A549 (cell line): ENCODE data around the gene FOCAD. TPM values are rescaled to one million over a fixed set of nuclear protein-coding genes. Genes with fewer than 3 reads are reported as not detected.
A peak's percentile ranks its signal among the peaks of the same experiment; 100 is the strongest.

Experiments
- ATAC-seq, 2 experiments: fragments of 200-7000 bp in 1 of 2; fragments of >200 bp in 1 of 2; cut with Nextera tagmentation in 1 of 2; cut with Tn5 transposase in 1 of 2; 3 replicates each; pipeline versions ENCODE4 v1.8.0 to v1.9.1; 2018 to 2020; ENCODE audit warnings: mild to moderate bottlenecking in 1 of 2, moderate library complexity in 1 of 2
- CTCF ChIA-PET: fragments of 300-600 bp; sonication (Branson Sonifier 250); formaldehyde crosslinking; extraction: SDS; loops from one replicate; lab custom pipeline; 2021; ENCODE audit warnings: antibody characterized with exemption, inconsistent platforms; lab: Yijun Ruan, JAX
- POLR2A ChIA-PET: fragments of 350-600 bp; formaldehyde crosslinking; extraction: SDS; loops from one replicate; lab custom pipeline; 2021; ENCODE audit warnings: antibody characterized with exemption, inconsistent platforms; lab: Yijun Ruan, JAX
- DNase-seq, 2 experiments: peaks; one replicate each; pipeline versions ENCODE4 v3.0.0 to v3.0.0-alpha.2; 2011 to 2016; ENCODE audit warnings: low read depth in 1 of 2, low spot score in 1 of 2
- FAIRE-seq: peaks from 2 replicates; lab custom pipeline; 2011; peaks lifted over from hg19 to GRCh38; lab: Jason Lieb, UNC
- H3K27ac ChIP-seq, 2 experiments: fragments of >200 bp; sonication (Bioruptor Twin); formaldehyde crosslinking; 3 replicates each; pipeline ENCODE4 v1.5.1; 2016 to 2017
- H3K4me1 ChIP-seq: fragments of >200 bp; sonication (Bioruptor Twin); formaldehyde crosslinking; 3 replicates; pipeline ENCODE4 v1.6.1; 2016
- H3K4me2 ChIP-seq: fragments of >200 bp; sonication (Bioruptor Twin); formaldehyde crosslinking; 3 replicates; pipeline ENCODE4 v1.6.1; 2016
- H3K4me3 ChIP-seq: fragments of >200 bp; sonication (Bioruptor Twin); formaldehyde crosslinking; 3 replicates; pipeline ENCODE4 v1.5.1; 2016
- H3K9me3 ChIP-seq: fragments of >200 bp; sonication (Bioruptor Twin); formaldehyde crosslinking; 3 replicates; pipeline ENCODE4 v1.6.1; 2016
- BHLHE40 ChIP-seq: IDR thresholded peaks from 2 replicates; pipeline ENCODE4 v1.6.1; 2012; ENCODE audit warnings: low read depth, low read length, inconsistent platforms
- CBX2 ChIP-seq: fragments of 200-600 bp; sonication (generic); IDR thresholded peaks from 2 replicates; pipeline ENCODE4 v1.6.1; 2016; ENCODE audit warnings: low read depth, mild to moderate bottlenecking, borderline replicate concordance
- CBX8 ChIP-seq: fragments of 200-600 bp; sonication (generic); IDR thresholded peaks from 2 replicates; pipeline ENCODE4 v1.6.1; 2016
- CEBPB ChIP-seq, 2 experiments: fragments of >200 bp in 1 of 2; sonication (Bioruptor Twin) in 1 of 2; formaldehyde crosslinking in 1 of 2; IDR thresholded peaks; 2 replicates each; pipeline ENCODE4 v1.6.1; 2012 to 2016
- ESRRA ChIP-seq: fragments of 150-350 bp; IDR thresholded peaks from 2 replicates; pipeline ENCODE4 v1.6.1; 2014; ENCODE audit warnings: mild to moderate bottlenecking, low read length, borderline replicate concordance
- FOSL2 ChIP-seq, 2 experiments: fragments of 450-650 bp in 1 of 2; fragments of >200 bp in 1 of 2; sonication (Bioruptor Twin) in 1 of 2; formaldehyde crosslinking; IDR thresholded peaks; 2 replicates each; pipeline versions ENCODE4 v1.5.0 to v1.6.1; 2016 to 2020; ENCODE audit warnings: mild to moderate bottlenecking in 1 of 2, moderate library complexity in 1 of 2
- GATA3 ChIP-seq: IDR thresholded peaks from 2 replicates; pipeline ENCODE4 v1.6.1; 2012; ENCODE audit warnings: borderline replicate concordance
- HEYL ChIP-seq: fragments of 250-450 bp; sonication (Bioruptor Pico); IDR thresholded peaks from 2 replicates; pipeline ENCODE4 v1.8.0; 2021; ENCODE audit warnings: mild to moderate bottlenecking, moderate library complexity
- HOXB13 ChIP-seq: fragments of 250-450 bp; sonication (Bioruptor Pico); IDR thresholded peaks from 2 replicates; pipeline ENCODE4 v1.5.0; 2020; ENCODE audit warnings: low read depth, mild to moderate bottlenecking, moderate library complexity
- HOXB5 ChIP-seq: fragments of 250-450 bp; sonication (Bioruptor Pico); IDR thresholded peaks from 2 replicates; pipeline ENCODE4 v1.5.0; 2020; ENCODE audit warnings: mild to moderate bottlenecking, moderate library complexity
- JUNB ChIP-seq: fragments of >200 bp; sonication (Bioruptor Twin); formaldehyde crosslinking; IDR thresholded peaks from 2 replicates; pipeline ENCODE4 v1.6.1; 2016
- KDM1A ChIP-seq: fragments of 200-600 bp; sonication (generic); IDR thresholded peaks from 2 replicates; pipeline ENCODE4 v1.6.1; 2016; ENCODE audit warnings: low read depth, mild to moderate bottlenecking
- MAZ ChIP-seq: fragments of 150-350 bp; IDR thresholded peaks from 2 replicates; pipeline ENCODE4 v1.6.1; 2014; ENCODE audit warnings: antibody characterized with exemption, low read depth, low read length, borderline replicate concordance
- MYC ChIP-seq: IDR thresholded peaks from 2 replicates; pipeline ENCODE4 v1.6.1; 2012; ENCODE audit warnings: mild to moderate bottlenecking, inconsistent platforms, low read length, improper control_type of control experiment, borderline replicate concordance
- NPAS2 ChIP-seq: fragments of 250-450 bp; sonication (Bioruptor Pico); IDR thresholded peaks from 2 replicates; pipeline ENCODE4 v1.8.0; 2022; ENCODE audit warnings: mild to moderate bottlenecking, moderate library complexity, borderline replicate concordance
- POLR2AphosphoS2 ChIP-seq: conservative IDR thresholded peaks from 2 replicates; pipeline ENCODE4 v1.6.1; 2012; ENCODE audit warnings: low read length, improper control_type of control experiment, inconsistent platforms
- RAD21 ChIP-seq, 2 experiments: fragments of >200 bp in 1 of 2; sonication (Bioruptor Twin) in 1 of 2; formaldehyde crosslinking in 1 of 2; IDR thresholded peaks in 1 of 2; conservative IDR thresholded peaks in 1 of 2; 2 replicates in 1 of 2; 3 replicates in 1 of 2; pipeline ENCODE4 v1.6.1; 2012 to 2018; ENCODE audit warnings: inconsistent platforms in 1 of 2
- RCOR1 ChIP-seq: fragments of 150-350 bp; IDR thresholded peaks from 2 replicates; pipeline ENCODE4 v1.6.1; 2014; ENCODE audit warnings: antibody characterized with exemption, low read length, low read depth
- RNF2 ChIP-seq: fragments of 200-600 bp; sonication (generic); IDR thresholded peaks from 2 replicates; pipeline ENCODE4 v1.6.1; 2016; ENCODE audit warnings: low read depth, mild to moderate bottlenecking, antibody characterized with exemption, moderate library complexity, borderline replicate concordance
- USF2 ChIP-seq: fragments of 450-650 bp; IDR thresholded peaks from 2 replicates; pipeline ENCODE4 v1.6.1; 2014; ENCODE audit warnings: antibody characterized with exemption
- ZSCAN20 ChIP-seq: fragments of 250-450 bp; sonication (Bioruptor Pico); IDR thresholded peaks from 2 replicates; pipeline ENCODE4 v1.8.0; 2022; ENCODE audit warnings: mild to moderate bottlenecking, moderate library complexity
- WGBS: methylation state at CpG from one replicate; pipeline ENCODE4 v1.1.6; 2017; ENCODE audit errors: missing lambda C conversion rate; 5-methylcytosine and 5-hydroxymethylcytosine counted together
- polyA plus RNA-seq, 4 experiments: library from polyadenylated mRNA; depleted of rRNA in 3 of 4; stranded (reverse); fragments of >200 nt; fragmentation: RNase III in 1 of 4; extraction: RNeasy Plus Mini Kit Qiagen cat#74134 plus additional on column Dnase treatment in 1 of 4; gene quantifications; 2 replicates in 3 of 4; 3 replicates in 1 of 4; pipeline ENCODE4 v1.2.3, GENCODE V29; 2011 to 2017
- TF ChIP-seq, protein P1 (sequence below): fragments of >200 bp; sonication (Bioruptor Twin); formaldehyde crosslinking; IDR thresholded peaks from 2 replicates; pipeline ENCODE4 v1.6.1; 2016

FOCAD gene
- polyA plus RNA-seq, 2 of the 4 experiments (the other 2 are of a cell fraction) = 22.0 to 53.8 TPM

DNA sequence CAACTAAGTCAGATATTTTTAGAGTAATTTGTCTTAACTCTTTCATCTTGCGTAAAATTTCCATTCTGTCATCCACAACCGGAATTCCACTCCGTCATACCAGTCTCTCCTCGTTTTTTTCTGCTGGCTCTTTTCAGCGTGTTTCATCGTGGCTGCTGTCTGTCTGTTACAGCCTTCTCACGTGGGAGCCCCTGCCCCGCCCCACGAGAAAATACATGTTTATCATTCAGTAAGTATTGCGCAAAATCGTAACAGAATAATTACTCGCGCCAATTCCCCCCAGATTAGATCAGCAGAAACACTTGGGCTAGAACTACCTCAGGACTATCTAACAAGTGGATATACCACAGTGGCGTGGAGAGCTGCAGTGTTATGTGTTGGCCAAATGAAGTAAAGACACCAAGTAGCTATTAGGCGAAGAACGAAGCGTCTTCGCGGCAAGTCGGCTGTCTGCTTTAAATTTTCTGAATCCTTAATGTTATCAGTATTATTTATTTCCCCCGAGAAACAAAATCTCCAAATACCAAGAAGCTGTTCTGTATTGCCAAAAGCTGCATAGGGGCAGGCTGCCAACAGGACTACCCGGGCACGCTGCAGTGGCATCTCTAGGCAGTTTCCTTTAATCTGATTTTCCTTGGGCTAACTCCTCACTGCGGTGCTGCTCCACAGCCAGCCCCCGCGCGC is 566 bp upstream of the FOCAD start:
- CTCF ChIA-PET = interaction anchor here (1.0 to 3.0 kb wide), 7 partner anchors 8 to 328 kb away, joined by 3 to 13 read pairs (median 4); no protein-coding TSS in a partner anchor
- DNase-seq (peak; percentile 34 to 45), FAIRE-seq (no peak), ATAC-seq (peak; percentile 17 to 26; a peak in 5 of 6 replicates)
- Histone ChIP-seq H3K4me1 (peaks cover 29% of the 10 kb centered on the region), H3K27ac (peak overlapping the region; percentile 66 to 97), H3K4me2 (peak overlapping the region; percentile 87), H3K9me3 (no peaks in the 10 kb centered on the region), H3K4me3 (peak overlapping the region; percentile 89)
- POLR2A ChIA-PET = interaction anchor here (0.6 to 2.8 kb wide), 12 partner anchors 11 to 257 kb away, joined by 3 to 21 read pairs (median 8); partner anchors contain the start of gene MLLT3
- no peak for TF ChIP-seq ZSCAN20 (CRISPR knock-in tag)
- peak; percentile 54 to 82; a peak in 3 of 4 replicates for TF ChIP-seq CEBPB (IDR thresholded peaks at IDR 0.05)
- TF ChIP-seq BHLHE40 = peak; percentile 6; the same call in 1 of the 2 replicates
- 0 out of 2 replicates have a peak, but pooled peaks have one; percentile 7 for TF ChIP-seq USF2
- 3% methylated on average over 25 of the region's 27 CpGs for WGBS

DNA sequence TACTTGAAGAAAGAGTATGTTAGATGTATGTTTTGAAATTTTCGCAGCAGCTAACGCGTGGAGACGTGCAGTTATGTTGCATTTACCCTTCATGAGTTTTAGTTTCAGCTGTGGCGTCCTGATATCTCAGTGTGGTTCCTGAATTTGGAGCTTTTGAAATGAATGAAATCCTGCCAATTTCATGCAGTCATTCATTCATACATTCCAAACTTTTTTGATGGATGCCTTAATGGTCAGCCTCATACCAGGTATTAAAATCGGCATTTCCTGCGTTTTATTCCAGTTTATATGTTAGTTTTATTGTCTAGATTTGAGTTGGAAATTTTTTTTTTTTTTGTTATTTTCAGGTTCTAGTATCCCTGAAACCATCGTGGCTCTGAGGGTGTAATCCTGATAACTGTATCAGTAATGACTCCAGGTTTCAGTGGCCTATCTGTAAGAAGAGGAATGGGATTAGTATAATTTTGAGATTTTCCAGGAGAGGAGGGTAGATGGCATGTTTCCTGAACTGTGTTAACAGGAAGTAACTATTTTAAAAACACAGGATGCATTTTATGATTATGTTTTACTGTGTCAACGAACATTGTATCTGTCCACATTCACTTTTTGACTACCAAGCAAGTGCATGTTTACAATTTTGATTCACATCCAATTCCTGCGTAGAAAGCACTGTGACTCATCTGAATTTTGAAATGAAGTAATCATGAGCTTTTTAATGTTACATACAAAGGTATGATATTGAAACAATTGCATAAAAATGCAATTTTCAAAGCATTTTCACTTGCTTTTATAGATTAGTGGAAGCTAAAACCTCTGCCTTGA is 1.0 kb downstream of the FOCAD start:
- ChIA-PET POLR2A (interaction anchor here (0.7 to 2.8 kb wide), 12 partner anchors 9 to 256 kb away, joined by 3 to 21 read pairs (median 6); partner anchors contain the start of gene MLLT3), CTCF (interaction anchor here (0.9 to 3.0 kb wide), 7 partner anchors 9 to 426 kb away, joined by 3 to 13 read pairs (median 4); no protein-coding TSS in a partner anchor)
- under 1% methylated on average over 10 of the region's 10 CpGs for WGBS
- Histone ChIP-seq H3K27ac (peak overlapping the region; percentile 93 to 97), H3K9me3 (no peaks in the 10 kb centered on the region), H3K4me1 (peaks cover 17% of the 10 kb centered on the region), H3K4me3 (peak overlapping the region; percentile 89), H3K4me2 (peak overlapping the region; percentile 97)
- DNase-seq (peak; percentile 7 to 33), ATAC-seq (no peak), FAIRE-seq (no peak)
- TF ChIP-seq FOSL2 (IDR thresholded peaks at IDR 0.05) (peak; percentile 29; the same call in 1 of the 2 replicates), FOSL2 (CRISPR knock-in tag; IDR thresholded peaks at IDR 0.05) (peak; percentile 81), ZSCAN20 (CRISPR knock-in tag) (no peak), JUNB (0 out of 2 replicates have a peak, but pooled peaks have one; percentile 26), CEBPB (IDR thresholded peaks at IDR 0.05) (0 out of 4 replicates have a peak, but pooled peaks of 1 of the 2 experiments have one; percentile 25)

DNA sequence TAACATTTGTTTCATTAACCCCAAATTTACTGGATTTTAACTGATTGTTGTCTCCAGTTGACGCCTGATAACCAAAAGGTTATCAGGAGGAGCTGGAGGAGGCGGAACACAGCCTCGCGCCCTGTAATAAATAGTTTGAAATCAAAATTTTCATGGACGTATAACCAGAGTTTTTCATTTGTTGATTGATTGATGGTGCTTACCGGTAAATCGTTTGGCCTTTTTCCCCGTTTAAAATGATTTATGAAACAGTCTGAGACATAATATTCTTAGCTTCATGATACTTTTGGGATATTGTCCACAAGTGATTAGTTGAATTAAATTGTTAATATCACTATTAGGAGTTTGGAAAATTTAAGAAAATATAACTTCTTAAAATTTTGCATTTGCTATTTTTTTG is 1.7 kb downstream of the FOCAD start:
- ATAC-seq (no peak), DNase-seq (no peak), FAIRE-seq (no peak)
- Histone ChIP-seq H3K4me3 (peak overlapping the region; percentile 89; the same call in 2 of the 3 replicates), H3K4me2 (peak overlapping the region; percentile 97), H3K9me3 (no peaks in the 10 kb centered on the region), H3K27ac (peak overlapping the region; percentile 44 to 93; a peak in 3 of 6 replicates), H3K4me1 (peaks cover 17% of the 10 kb centered on the region)
- 91% methylated on average over 8 of the region's 8 CpGs for WGBS
- POLR2A ChIA-PET = interaction anchor here (0.6 to 2.8 kb wide), 2 partner anchors 63 to 1117 kb away, joined by 4 to 21 read pairs; partner anchors contain the start of genes MLLT3 and MTAP
- no peak for TF ChIP-seq NPAS2
- no peak for TF ChIP-seq RCOR1
- TF ChIP-seq CBX2 = no peak
- no peak for TF ChIP-seq MYC
- TF ChIP-seq KDM1A = no peak
- TF ChIP-seq RNF2 = no peak
- no peak for TF ChIP-seq ESRRA
- TF ChIP-seq CBX8 = no peak
- TF ChIP-seq RAD21 (conservative IDR thresholded peaks at IDR 0.05 in 1 of 2, IDR thresholded peaks at IDR 0.05 in 1 of 2) = no peak
- TF ChIP-seq POLR2AphosphoS2 = no peak
- TF ChIP-seq MAZ = no peak
- TF ChIP-seq GATA3 = no peak
- TF ChIP-seq HOXB5 = no peak
- TF ChIP-seq, protein P1, sequence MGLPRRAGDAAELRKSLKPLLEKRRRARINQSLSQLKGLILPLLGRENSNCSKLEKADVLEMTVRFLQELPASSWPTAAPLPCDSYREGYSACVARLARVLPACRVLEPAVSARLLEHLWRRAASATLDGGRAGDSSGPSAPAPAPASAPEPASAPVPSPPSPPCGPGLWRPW = no peak
- no peak for TF ChIP-seq HOXB13
- no peak for TF ChIP-seq HEYL (CRISPR knock-in tag)
- CTCF ChIA-PET = interaction anchor here (0.6 to 3.0 kb wide), 5 partner anchors 14 to 1523 kb away, joined by 3 to 13 read pairs (median 4); no protein-coding TSS in a partner anchor
